K562 (cell line): ENCODE measurements around the gene IGFBP4. TPM values are rescaled to one million over a fixed set of nuclear protein-coding genes. Genes with fewer than 3 reads are reported as not detected.

Experiments
- ATAC-seq: fragments of 200-7000 bp; cut with Tn5 transposase; 3 replicates; pipeline ENCODE4 v1.9.1; 2020; ENCODE audit warnings: moderate library complexity
- BruUV-seq: library from RNA; stranded (reverse); fragments of 400-500 nt; replicated peaks from 2 replicates; lab custom pipeline; 2021; lab: Mats Ljungman, UMichigan
- CTCF ChIA-PET: fragments of 300-600 bp; formaldehyde crosslinking; extraction: SDS; loops from one replicate; lab custom pipeline; 2021; ENCODE audit warnings: low intra/inter-chr PET ratio; lab: Yijun Ruan, JAX
- POLR2A ChIA-PET: fragments of 300-600, 350-650 bp; sonication (Branson Sonifier 250); formaldehyde crosslinking; extraction: SDS; loops from one replicate; lab custom pipeline; 2021; ENCODE audit warnings: antibody characterized with exemption, inconsistent platforms; lab: Yijun Ruan, JAX
- DNase-seq, 4 experiments: peaks; one replicate each; pipeline versions ENCODE4 v3.0.0 to v3.0.0-alpha.2; 2011 to 2018; ENCODE audit warnings: low spot score in 3 of 4, mixed read lengths in 3 of 4; ENCODE audit errors: extremely low read depth in 1 of 4
- FAIRE-seq: peaks from 2 replicates; lab custom pipeline; 2011; peaks lifted over from hg19 to GRCh38; lab: Jason Lieb, UNC
- H2AFZ ChIP-seq: 2 replicates; pipeline ENCODE4 v1.6.0; 2011; ENCODE audit warnings: low read depth, low read length, control low read depth, inconsistent platforms
- H3K27ac ChIP-seq: fragments of 200-600 bp; 3 replicates; pipeline ENCODE4 v1.8.0; 2011; ENCODE audit warnings: low read depth, mild to moderate bottlenecking, control low read depth, inconsistent platforms, low read length, moderate library complexity, mixed read lengths; ENCODE audit errors: extremely low read depth
- H3K27me3 ChIP-seq, 2 experiments: fragments of 300-600 bp in 1 of 2; 2 replicates in 1 of 2; 3 replicates in 1 of 2; pipeline versions ENCODE4 v1.6.0 to v1.8.0; 2011; ENCODE audit warnings: inconsistent platforms in 2 of 2, low read length in 2 of 2, mild to moderate bottlenecking in 1 of 2, mixed read lengths in 1 of 2, moderate library complexity in 1 of 2; ENCODE audit not compliant: control insufficient read depth in 2 of 2, insufficient read depth in 2 of 2
- H3K36me3 ChIP-seq: fragments of 300-600 bp; 3 replicates; pipeline ENCODE4 v1.8.0; 2011; ENCODE audit warnings: mild to moderate bottlenecking, low read length, inconsistent platforms; ENCODE audit not compliant: control insufficient read depth, insufficient read depth
- H3K4me1 ChIP-seq, 2 experiments: fragments of 200-600 bp in 1 of 2; replicated peaks in 1 of 2; 2 replicates in 1 of 2; 3 replicates in 1 of 2; pipeline versions ENCODE4 v1.5.1 to v1.8.0; 2011; ENCODE audit warnings: inconsistent platforms in 2 of 2, low read length in 2 of 2, mild to moderate bottlenecking in 1 of 2, mixed read lengths in 1 of 2, moderate library complexity in 1 of 2; ENCODE audit not compliant: control insufficient read depth in 2 of 2, insufficient read depth in 2 of 2
- H3K4me2 ChIP-seq: 2 replicates; pipeline ENCODE4 v1.6.1; 2011; ENCODE audit warnings: low read length, control low read depth, inconsistent platforms, mixed read lengths; ENCODE audit not compliant: insufficient read depth
- H3K4me3 ChIP-seq: fragments of 200-600 bp; sonication (generic), shearing (Covaris generic); 2 replicates; pipeline ENCODE4 v1.5.1; 2016; ENCODE audit warnings: control low read depth, inconsistent platforms
- H3K79me2 ChIP-seq: fragments of 200-600 bp; 3 replicates; pipeline ENCODE4 v1.8.0; 2011; ENCODE audit warnings: low read length, inconsistent platforms; ENCODE audit not compliant: control insufficient read depth, insufficient read depth
- H3K9ac ChIP-seq, 2 experiments: 2 replicates each; pipeline versions ENCODE4 v1.6.0 to v1.6.1; 2011; ENCODE audit warnings: low read depth in 2 of 2, low read length in 2 of 2, control low read depth in 1 of 2, inconsistent platforms in 1 of 2, mild to moderate bottlenecking in 1 of 2, mixed read lengths in 1 of 2; ENCODE audit not compliant: insufficient read depth in 1 of 2
- H3K9me1 ChIP-seq: one replicate; pipeline ENCODE4 v1.6.0; 2011; ENCODE audit warnings: inconsistent platforms, mild to moderate bottlenecking, low read length, moderate library complexity; ENCODE audit not compliant: control insufficient read depth, insufficient read depth
- H3K9me3 ChIP-seq: replicated peaks from 2 replicates; pipeline ENCODE4 v1.5.1; 2011; ENCODE audit warnings: low read depth, low read length, inconsistent platforms; ENCODE audit not compliant: control insufficient read depth, insufficient read depth
- H4K20me1 ChIP-seq: replicated peaks from 2 replicates; pipeline ENCODE4 v1.6.1; 2011; ENCODE audit warnings: low read length, inconsistent platforms, mixed read lengths; ENCODE audit not compliant: control insufficient read depth, insufficient read depth
- BACH1 ChIP-seq: fragments of 200-800 bp; sonication (Bioruptor generic); IDR thresholded peaks from 2 replicates; pipeline ENCODE4 v1.6.1; 2016; ENCODE audit warnings: missing genetic modification characterization, missing compliant biosample characterization
- ELF1 ChIP-seq: fragments of 200-800 bp; sonication (Bioruptor generic); IDR thresholded peaks from 2 replicates; pipeline ENCODE4 v1.6.1; 2016; ENCODE audit warnings: missing genetic modification characterization, missing compliant biosample characterization
- KLF16 ChIP-seq: IDR thresholded peaks from 2 replicates; pipeline ENCODE4 v1.6.1; 2016; ENCODE audit warnings: antibody characterized with exemption
- NELFE ChIP-seq: IDR thresholded peaks from 2 replicates; pipeline ENCODE4 v1.6.1; 2011; ENCODE audit warnings: mild to moderate bottlenecking; ENCODE audit not compliant: insufficient read depth, insufficient read length
- NFIC ChIP-seq: fragments of 450-650 bp; IDR thresholded peaks from 2 replicates; pipeline ENCODE4 v1.6.1; 2017; ENCODE audit warnings: mild to moderate bottlenecking, inconsistent platforms
- ZNF146 ChIP-seq: IDR thresholded peaks from one replicate; pipeline ENCODE4 v1.6.1; 2018; ENCODE audit warnings: missing compliant biosample characterization; ENCODE audit not compliant: unreplicated experiment
- WGBS: fragments of 100-300 bp; shearing (Covaris generic); methylation state at CpG from one replicate; pipeline ENCODE4 v1.1.6; 2016; ENCODE audit warnings: low coverage, mixed read lengths; ENCODE audit not compliant: insufficient coverage; ENCODE audit errors: missing lambda C conversion rate; 5-methylcytosine and 5-hydroxymethylcytosine counted together
- in situ Hi-C: fragments of 300-500 bp; cut with MboI; formaldehyde crosslinking; loops from 4 replicates; pipeline ENCODE4 v1.15.0; 2018; ENCODE audit warnings: inconsistent platforms, mixed read lengths
- intact Hi-C: fragments of 100-400 bp; cut with micrococcal nuclease; formaldehyde crosslinking; loops from 2 replicates; pipeline ENCODE4 v1.14.2; 2022
- polyA plus RNA-seq, 8 experiments: library from polyadenylated mRNA; depleted of rRNA in 4 of 8; stranded (reverse) in 5 of 8; unstranded in 3 of 8; fragments of >200 nt; fragmentation: Nextera tagmentation in 2 of 8; fragmentation: Illumina TruSeq in 1 of 8; extraction: Ambion mirVana in 2 of 8; extraction: Trizol in 1 of 8; gene quantifications; 2 replicates each; pipeline versions ENCODE4 v1.2.1 to v1.2.3, GENCODE V29; 2011 to 2014; ENCODE audit warnings: inconsistent platforms in 1 of 8, missing spikeins in 1 of 8
- total RNA-seq, 7 experiments: library from RNA; depleted of rRNA in 6 of 7; stranded (reverse); fragments of >200 nt in 6 of 7; fragmentation: Illumina TruSeq in 2 of 7; extraction: Trizol in 2 of 7; gene quantifications; 2 replicates each; pipeline versions ENCODE4 v1.2.1 to v1.2.3, GENCODE V29; 2011 to 2021; ENCODE audit warnings: low replicate concordance in 1 of 7
- TF ChIP-seq, protein P1 (sequence below): sonication (generic); formaldehyde crosslinking; IDR thresholded peaks from 2 replicates; pipeline ENCODE4 v1.5.0; 2020; ENCODE audit warnings: missing genetic modification reagents

Gene IGFBP4
- total and polyA plus RNA-seq, 9 of the 15 experiments (the other 6 are each of a cell fraction or from before 2014, with no cell fraction given) = 8.8 to 99.8 (median 18.6) TPM

DNA sequence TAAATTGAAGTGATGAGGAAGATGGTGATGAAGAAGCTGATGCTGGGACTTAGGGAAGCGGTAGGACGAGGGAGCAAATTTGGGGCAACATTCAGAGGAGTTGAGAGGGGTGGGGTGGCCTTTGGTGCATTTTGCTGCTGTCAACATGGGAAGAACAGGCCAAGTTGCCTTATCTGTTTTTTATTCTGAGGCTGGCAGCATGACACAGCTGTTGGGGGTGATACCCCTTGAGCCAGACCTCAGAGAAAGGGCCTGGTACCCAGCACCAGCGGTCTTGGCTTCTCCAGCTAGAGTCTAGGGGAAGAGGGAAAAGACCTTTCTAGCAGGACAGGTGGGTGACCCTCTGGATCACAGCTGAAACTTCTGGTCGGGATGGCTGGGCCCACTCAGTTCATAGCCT lies 4.6 kb downstream of the IGFBP4 start (continued):
- TF ChIP-seq, protein P1, sequence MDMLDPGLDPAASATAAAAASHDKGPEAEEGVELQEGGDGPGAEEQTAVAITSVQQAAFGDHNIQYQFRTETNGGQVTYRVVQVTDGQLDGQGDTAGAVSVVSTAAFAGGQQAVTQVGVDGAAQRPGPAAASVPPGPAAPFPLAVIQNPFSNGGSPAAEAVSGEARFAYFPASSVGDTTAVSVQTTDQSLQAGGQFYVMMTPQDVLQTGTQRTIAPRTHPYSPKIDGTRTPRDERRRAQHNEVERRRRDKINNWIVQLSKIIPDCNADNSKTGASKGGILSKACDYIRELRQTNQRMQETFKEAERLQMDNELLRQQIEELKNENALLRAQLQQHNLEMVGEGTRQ (CRISPR knock-in tag) = no peak
- no peak for TF ChIP-seq ZNF146
- no peak for TF ChIP-seq KLF16
- TF ChIP-seq NELFE = no peak
- TF ChIP-seq, all 486 proteins: peak for 0

GRCh38 chr17:40448213-40448638 lies 5.0 kb downstream of the IGFBP4 start:
- peaks cover 11% of the 10 kb centered on the region; the same call in 2 of the 3 replicates for H3K36me3 ChIP-seq
- H3K4me1 ChIP-seq = peaks cover 27 to 28% of the 10 kb centered on the region in 2 experiments
- ATAC-seq = no peak
- no peaks in the 10 kb centered on the region for H3K9me1 ChIP-seq
- FAIRE-seq = no peak
- TF ChIP-seq ELF1 (no peak), NFIC (no peak), BACH1 (tag) (no peak)
- no peaks in the 10 kb centered on the region for H4K20me1 ChIP-seq
- no peak overlapping the region for H3K4me2 ChIP-seq
- no peak for DNase-seq
- ChIA-PET CTCF (interaction anchor here (1.7 kb wide), 1 partner anchor 112 kb away, joined by 5 read pairs; no protein-coding TSS in a partner anchor), POLR2A (interaction anchor here (0.6 to 1.3 kb wide), 5 partner anchors 12 to 1333 kb away, joined by 3 to 4 read pairs (median 3); no protein-coding TSS in a partner anchor)
- WGBS = 62% methylated on average over 8 of the region's 8 CpGs
- no peak overlapping the region for H2AFZ ChIP-seq
- peaks cover 29% of the 10 kb centered on the region for H3K79me2 ChIP-seq
- BruUV-seq = no TSS peak
- H3K9me3 ChIP-seq = no peaks in the 10 kb centered on the region
- in situ Hi-C loops (no loop called here), intact Hi-C loops (no loop called here)
- H3K9ac ChIP-seq = peak overlapping the region in 1 of 2 experiments; percentile 4; a peak in 1 of 4 replicates
- no peaks in the 10 kb centered on the region for H3K27me3 ChIP-seq
- no peak overlapping the region for H3K4me3 ChIP-seq
- no peak overlapping the region for H3K27ac ChIP-seq
